Measurements from ENCODE around the gene PTGDS. TPM values are rescaled to one million over a fixed set of nuclear protein-coding genes. Genes with fewer than 3 reads are reported as not detected.
"Not testable (repeated sequence)": the region's sequence is repeated elsewhere in the genome, so short reads cannot be mapped to it uniquely, and the experiment has no call there.

The PTGDS gene
- total RNA-seq, 1 donor: 32.8 TPM

- no peak for TF ChIP-seq CTCF (IDR thresholded peaks at IDR 0.05; ENCODE audit: insufficient read depth, low read length)
- no peak overlapping the region for H3K4me3 ChIP-seq (ENCODE audit: low read depth, low read length)
- DNase-seq (ENCODE audit: low read depth): no peak
Observed at GRCh38 chr9:137001857-137002645, 24.7 kb downstream of the PTGDS start.

GRCh38 chr9:137002646-137003041 lies 25.3 kb downstream of the PTGDS start:
- no peak overlapping the region for H3K4me3 ChIP-seq (ENCODE audit: low read depth, low read length)
- no peak for DNase-seq (ENCODE audit: low read depth)
- no peak for TF ChIP-seq CTCF (IDR thresholded peaks at IDR 0.05; ENCODE audit: insufficient read depth, low read length)

DNA sequence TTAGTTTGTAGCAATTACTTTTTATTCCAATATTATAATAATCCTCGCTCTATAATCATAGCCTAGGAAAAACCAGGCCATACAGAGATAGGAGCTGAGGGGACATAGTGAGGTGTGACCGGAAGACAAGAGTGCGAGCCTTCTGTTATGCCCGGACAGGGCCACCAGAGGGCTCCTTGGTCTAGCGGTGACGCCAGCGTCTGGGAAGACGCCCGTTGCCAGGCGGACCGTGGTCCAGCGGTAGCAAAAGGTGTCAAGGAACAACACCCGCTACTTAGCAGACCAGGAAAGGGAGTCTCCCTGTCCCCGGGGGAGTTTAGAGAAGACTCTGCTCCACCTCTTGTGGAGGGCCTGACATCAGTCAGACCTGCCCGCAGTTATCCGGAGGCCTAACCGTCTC lies 27.0 kb downstream of the PTGDS start:
- DNase-seq (ENCODE audit: low read depth); H3K4me3 ChIP-seq (ENCODE audit: low read depth, low read length): not testable (repeated sequence)

- DNase-seq (ENCODE audit: low read depth): no peak
- no peak for TF ChIP-seq CTCF (IDR thresholded peaks at IDR 0.05; ENCODE audit: insufficient read depth, low read length)
- H3K4me3 ChIP-seq (ENCODE audit: low read depth, low read length): no peak overlapping the region
Observed at GRCh38 chr9:137006116-137007003, 29.1 kb downstream of the PTGDS start.

- TF ChIP-seq CTCF (IDR thresholded peaks at IDR 0.05; ENCODE audit: insufficient read depth, low read length): no peak
- no peak overlapping the region for H3K4me3 ChIP-seq (ENCODE audit: low read depth, low read length)
- DNase-seq (ENCODE audit: low read depth): no peak
Observed at GRCh38 chr9:137007108-137007815, 30.0 kb downstream of the PTGDS start.

DNA sequence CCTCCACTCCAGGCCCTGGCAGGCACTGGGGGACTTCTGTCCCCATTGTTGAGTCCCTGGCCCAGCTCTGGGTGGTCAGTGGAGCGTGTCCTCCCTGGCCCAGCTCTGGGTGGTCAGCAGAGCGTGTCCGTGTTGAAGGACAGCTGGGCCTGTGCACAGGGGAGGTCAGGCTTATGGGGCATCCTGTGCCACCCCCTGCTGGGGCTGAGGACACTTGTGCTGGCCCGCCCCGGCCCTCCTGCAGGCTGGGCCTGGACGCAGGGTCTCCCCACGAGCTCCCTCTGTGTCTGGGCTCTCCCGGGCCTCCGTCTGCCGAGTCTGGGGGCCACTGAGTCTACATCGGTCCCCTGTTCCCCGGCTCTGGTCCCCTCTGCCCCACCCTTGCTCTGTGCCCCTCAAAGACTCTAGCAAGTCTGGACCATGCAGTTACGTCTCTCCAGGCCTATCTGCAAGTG lies 30.5 kb downstream of the PTGDS start:
- no peak for DNase-seq (ENCODE audit: low read depth)
- no peak overlapping the region for H3K4me3 ChIP-seq (ENCODE audit: low read depth, low read length)
- TF ChIP-seq CTCF (IDR thresholded peaks at IDR 0.05; ENCODE audit: insufficient read depth, low read length): no peak
